Neutrophil (primary cell): ENCODE results near the gene EXOG.

Experiments used
- H3K27ac ChIP-seq: fragments of 200-600 bp; sonication (generic); 2 replicates; pipeline ENCODE4 v1.5.1; 2016; ENCODE audit warnings: mild to moderate bottlenecking, moderate library complexity
- H3K27me3 ChIP-seq: fragments of 200-600 bp; sonication (generic); 2 replicates; pipeline ENCODE4 v1.6.0; 2016; ENCODE audit warnings: mild to moderate bottlenecking
- H3K36me3 ChIP-seq: fragments of 200-600 bp; sonication (generic); 2 replicates; pipeline ENCODE4 v1.5.1; 2017
- H3K4me1 ChIP-seq, 2 experiments: fragments of 200-600 bp in 1 of 2; sonication (generic) in 1 of 2; 1 replicate in 1 of 2; 2 replicates in 1 of 2; pipeline versions ENCODE4 v1.5.1 to v1.6.1; 2013 to 2016; ENCODE audit warnings: low read depth in 1 of 2, low read length in 1 of 2, mild to moderate bottlenecking in 1 of 2, moderate library complexity in 1 of 2; ENCODE audit not compliant: control insufficient read depth in 1 of 2, insufficient read depth in 1 of 2
- H3K4me3 ChIP-seq, 2 experiments: fragments of 200-600 bp in 1 of 2; sonication (generic) in 1 of 2; 1 replicate in 1 of 2; 2 replicates in 1 of 2; pipeline ENCODE4 v1.5.1; 2013 to 2016; ENCODE audit warnings: low read depth in 1 of 2, low read length in 1 of 2, mild to moderate bottlenecking in 1 of 2, moderate library complexity in 1 of 2
- H3K9me3 ChIP-seq: fragments of 200-600 bp; sonication (generic); 2 replicates; pipeline ENCODE4 v1.5.1; 2016
- CTCF ChIP-seq: fragments of 200-600 bp; sonication (generic); IDR thresholded peaks from 2 replicates; pipeline ENCODE4 v1.5.1; 2016; ENCODE audit warnings: antibody characterized with exemption

Gene EXOG

GRCh38 chr3:38511546-38511945, 15.4 kb downstream of the EXOG start:
- no peak for TF ChIP-seq CTCF
- Histone ChIP-seq H3K27ac (no peak overlapping the region), H3K4me1 (no peaks in the 10 kb centered on the region), H3K9me3 (no peaks in the 10 kb centered on the region), H3K27me3 (no peaks in the 10 kb centered on the region), H3K4me3 (no peak overlapping the region), H3K36me3 (peaks cover 21% of the 10 kb centered on the region)

- TF ChIP-seq CTCF = no peak
- Histone ChIP-seq H3K4me3 (no peak overlapping the region), H3K27me3 (no peaks in the 10 kb centered on the region), H3K27ac (no peak overlapping the region), H3K36me3 (peaks cover 16% of the 10 kb centered on the region), H3K9me3 (no peaks in the 10 kb centered on the region), H3K4me1 (no peaks in the 10 kb centered on the region)
These were observed 19.2 kb downstream of the EXOG start for GRCh38 chr3:38515367-38515766.

GRCh38 chr3:38516669-38517068, 20.5 kb downstream of the EXOG start:
- no peak for TF ChIP-seq CTCF
- H3K36me3 ChIP-seq = peaks cover 16% of the 10 kb centered on the region
- no peak overlapping the region for H3K4me3 ChIP-seq
- H3K9me3 ChIP-seq = no peaks in the 10 kb centered on the region
- no peaks in the 10 kb centered on the region for H3K27me3 ChIP-seq
- no peaks in the 10 kb centered on the region for H3K4me1 ChIP-seq
- no peak overlapping the region for H3K27ac ChIP-seq

GRCh38 chr3:38519000-38519399, 22.9 kb downstream of the EXOG start:
- no peak overlapping the region for H3K27ac ChIP-seq
- peaks cover 6% of the 10 kb centered on the region for H3K36me3 ChIP-seq
- H3K27me3 ChIP-seq = no peaks in the 10 kb centered on the region
- no peaks in the 10 kb centered on the region for H3K9me3 ChIP-seq
- H3K4me1 ChIP-seq = no peaks in the 10 kb centered on the region
- no peak overlapping the region for H3K4me3 ChIP-seq
- TF ChIP-seq CTCF = no peak

- Histone ChIP-seq H3K4me1 (no peaks in the 10 kb centered on the region), H3K27ac (no peak overlapping the region), H3K27me3 (no peaks in the 10 kb centered on the region), H3K9me3 (no peaks in the 10 kb centered on the region), H3K36me3 (peaks cover 11% of the 10 kb centered on the region), H3K4me3 (no peak overlapping the region)
- TF ChIP-seq CTCF = no peak
These were observed 23.5 kb downstream of the EXOG start for GRCh38 chr3:38519651-38520050.

- H3K4me3 ChIP-seq = no peak overlapping the region
- H3K9me3 ChIP-seq = no peaks in the 10 kb centered on the region
- H3K27ac ChIP-seq = no peak overlapping the region
- no peaks in the 10 kb centered on the region for H3K4me1 ChIP-seq
- peak; percentile 90 for TF ChIP-seq CTCF
- peaks cover 24% of the 10 kb centered on the region for H3K36me3 ChIP-seq
- no peaks in the 10 kb centered on the region for H3K27me3 ChIP-seq
These were observed 25.3 kb downstream of the EXOG start for GRCh38 chr3:38521391-38521987.
